GM23338 (cell line): ENCODE results near the gene NVL. TPM values are rescaled to one million over a fixed set of nuclear protein-coding genes. Genes with fewer than 3 reads are reported as not detected.
A peak's percentile ranks its signal among the peaks of the same experiment; 100 is the strongest.

Source experiments
- ATAC-seq: fragments of 200-7000 bp; cut with Tn5 transposase; 3 replicates; pipeline ENCODE4 v1.9.1; 2020
- DNase-seq: peaks from one replicate; pipeline ENCODE4 v3.0.0-alpha.2; 2015; ENCODE audit warnings: low spot score
- H2AFZ ChIP-seq: fragments of 200-600 bp; sonication (generic); 2 replicates; pipeline ENCODE4 v1.8.0; 2016; ENCODE audit warnings: antibody characterized with exemption, mild to moderate bottlenecking, moderate library complexity
- H3F3A ChIP-seq: fragments of 200-600 bp; sonication (generic); replicated peaks from 2 replicates; pipeline ENCODE4 v1.8.0; 2017; ENCODE audit warnings: antibody characterized with exemption, mixed run types, low read depth
- H3K27ac ChIP-seq: fragments of 200-600 bp; sonication (generic); 2 replicates; pipeline ENCODE4 v1.6.1; 2016; ENCODE audit warnings: low read depth
- H3K27me3 ChIP-seq: fragments of 200-600 bp; sonication (generic); 2 replicates; pipeline ENCODE4 v1.8.0; 2016; ENCODE audit warnings: mild to moderate bottlenecking, mixed run types, moderate library complexity; ENCODE audit not compliant: insufficient read depth
- H3K36me3 ChIP-seq: fragments of 200-600 bp; sonication (generic); 2 replicates; pipeline ENCODE4 v1.8.0; 2016; ENCODE audit warnings: mild to moderate bottlenecking; ENCODE audit not compliant: insufficient read depth
- H3K4me1 ChIP-seq: fragments of 200-600 bp; sonication (generic); 2 replicates; pipeline ENCODE4 v1.8.0; 2016; ENCODE audit warnings: mild to moderate bottlenecking, moderate library complexity; ENCODE audit not compliant: insufficient read depth
- H3K4me2 ChIP-seq: fragments of 200-600 bp; sonication (generic); 2 replicates; pipeline ENCODE4 v1.7.1; 2017; ENCODE audit warnings: mixed run types
- H3K4me3 ChIP-seq: fragments of 200-600 bp; sonication (generic); 2 replicates; pipeline ENCODE4 v1.6.1; 2016; ENCODE audit warnings: mixed run types
- H3K79me2 ChIP-seq: fragments of 200-600 bp; sonication (generic); replicated peaks from 2 replicates; pipeline ENCODE4 v1.8.0; 2017; ENCODE audit warnings: mild to moderate bottlenecking; ENCODE audit not compliant: insufficient read depth
- H3K9me2 ChIP-seq: fragments of 200-600 bp; sonication (generic); 2 replicates; pipeline ENCODE4 v1.8.0; 2017; ENCODE audit not compliant: insufficient read depth
- H4K20me1 ChIP-seq: fragments of 200-600 bp; sonication (generic); replicated peaks from 2 replicates; pipeline ENCODE4 v1.8.0; 2017; ENCODE audit warnings: mild to moderate bottlenecking; ENCODE audit not compliant: insufficient read depth
- H3K27ac Mint-ChIP-seq: 2 replicates; pipeline ENCODE4 v1.8.0; 2020; ENCODE audit warnings: inconsistent platforms, mild to moderate bottlenecking, moderate library complexity, mixed read lengths
- H3K27me3 Mint-ChIP-seq: 3 replicates; pipeline ENCODE4 v1.8.0; 2022; ENCODE audit warnings: low read depth, mild to moderate bottlenecking, moderate library complexity, mixed read lengths, inconsistent platforms; ENCODE audit not compliant: insufficient read depth, poor library complexity
- H3K36me3 Mint-ChIP-seq: 3 replicates; pipeline ENCODE4 v1.8.0; 2021; ENCODE audit warnings: low read depth, mild to moderate bottlenecking, inconsistent platforms, moderate library complexity, mixed read lengths
- H3K4me1 Mint-ChIP-seq: 3 replicates; pipeline ENCODE4 v1.8.0; 2020; ENCODE audit warnings: mild to moderate bottlenecking, inconsistent platforms, mixed read lengths
- H3K4me3 Mint-ChIP-seq: 3 replicates; pipeline ENCODE4 v1.8.0; 2021; ENCODE audit warnings: moderate library complexity, mild to moderate bottlenecking, inconsistent platforms, mixed read lengths
- H3K9me3 Mint-ChIP-seq: 3 replicates; pipeline ENCODE4 v1.8.0; 2020; ENCODE audit warnings: moderate library complexity, mild to moderate bottlenecking, inconsistent platforms, mixed read lengths
- CREB1 ChIP-seq: fragments of 250-450 bp; sonication (Bioruptor Pico); IDR thresholded peaks from 2 replicates; pipeline ENCODE4 v1.5.0; 2020; ENCODE audit warnings: low read depth, mild to moderate bottlenecking, moderate library complexity
- ETS1 ChIP-seq: IDR thresholded peaks from 2 replicates; pipeline ENCODE4 v1.6.1; 2016; ENCODE audit warnings: antibody characterized with exemption
- EZH2 ChIP-seq: fragments of 200-600 bp; sonication (generic); IDR thresholded peaks from one replicate; pipeline ENCODE4 v1.8.0; 2017; ENCODE audit warnings: antibody characterized with exemption, mild to moderate bottlenecking, low read depth; ENCODE audit not compliant: unreplicated experiment
- EZH2phosphoT487 ChIP-seq: fragments of 200-600 bp; sonication (generic); IDR thresholded peaks from one replicate; pipeline ENCODE4 v1.8.1; 2018; ENCODE audit warnings: antibody characterized with exemption; ENCODE audit not compliant: unreplicated experiment
- JUNB ChIP-seq: IDR thresholded peaks from one replicate; pipeline ENCODE4 v1.6.1; 2016; ENCODE audit warnings: antibody characterized with exemption; ENCODE audit not compliant: unreplicated experiment
- NANOG ChIP-seq: IDR thresholded peaks from 2 replicates; pipeline ENCODE4 v1.6.1; 2016; ENCODE audit warnings: antibody characterized with exemption, borderline replicate concordance
- POLR2AphosphoS5 ChIP-seq: IDR thresholded peaks from 2 replicates; pipeline ENCODE4 v1.6.1; 2016; ENCODE audit warnings: antibody characterized with exemption, low read depth
- STAT1 ChIP-seq: IDR thresholded peaks from one replicate; pipeline ENCODE4 v1.6.1; 2016; ENCODE audit warnings: antibody characterized with exemption; ENCODE audit not compliant: unreplicated experiment
- ZNF114 ChIP-seq: fragments of 250-450 bp; sonication (Bioruptor Pico); IDR thresholded peaks from 2 replicates; pipeline ENCODE4 v1.5.0; 2020; ENCODE audit warnings: mild to moderate bottlenecking, moderate library complexity
- ZNF331 ChIP-seq: fragments of 250-450 bp; sonication (Bioruptor Pico); IDR thresholded peaks from 2 replicates; pipeline ENCODE4 v1.5.0; 2020; ENCODE audit warnings: low read depth, mild to moderate bottlenecking, moderate library complexity
- polyA plus RNA-seq: library from polyadenylated mRNA; unstranded; fragments of >200 nt; fragmentation: Nextera tagmentation; extraction: Ambion mirVana; gene quantifications from 2 replicates; pipeline ENCODE4 v1.2.1, GENCODE V29; 2016
- total RNA-seq: library from RNA; depleted of rRNA; stranded (reverse); fragments of >200 nt; shearing (Covaris generic); gene quantifications from 2 replicates; pipeline ENCODE4 v1.2.3, GENCODE V29; 2014
- TF ChIP-seq, protein P1 (sequence below), 2 experiments: fragments of 200-600 bp in 1 of 2; sonication (generic) in 1 of 2; conservative IDR thresholded peaks; 2 replicates each; pipeline versions ENCODE4 v1.5.1 to v1.6.1; 2016 to 2017; ENCODE audit warnings: antibody characterized with exemption in 2 of 2, low read depth in 2 of 2, mild to moderate bottlenecking in 2 of 2, moderate library complexity in 1 of 2
- TF ChIP-seq, protein P2 (sequence below): IDR thresholded peaks from one replicate; pipeline ENCODE4 v1.6.1; 2018; ENCODE audit warnings: antibody characterized with exemption; ENCODE audit not compliant: unreplicated experiment

The NVL gene
- total and polyA plus RNA-seq, 2 experiments from 2014 or later: 44.4 to 71.7 TPM

DNA sequence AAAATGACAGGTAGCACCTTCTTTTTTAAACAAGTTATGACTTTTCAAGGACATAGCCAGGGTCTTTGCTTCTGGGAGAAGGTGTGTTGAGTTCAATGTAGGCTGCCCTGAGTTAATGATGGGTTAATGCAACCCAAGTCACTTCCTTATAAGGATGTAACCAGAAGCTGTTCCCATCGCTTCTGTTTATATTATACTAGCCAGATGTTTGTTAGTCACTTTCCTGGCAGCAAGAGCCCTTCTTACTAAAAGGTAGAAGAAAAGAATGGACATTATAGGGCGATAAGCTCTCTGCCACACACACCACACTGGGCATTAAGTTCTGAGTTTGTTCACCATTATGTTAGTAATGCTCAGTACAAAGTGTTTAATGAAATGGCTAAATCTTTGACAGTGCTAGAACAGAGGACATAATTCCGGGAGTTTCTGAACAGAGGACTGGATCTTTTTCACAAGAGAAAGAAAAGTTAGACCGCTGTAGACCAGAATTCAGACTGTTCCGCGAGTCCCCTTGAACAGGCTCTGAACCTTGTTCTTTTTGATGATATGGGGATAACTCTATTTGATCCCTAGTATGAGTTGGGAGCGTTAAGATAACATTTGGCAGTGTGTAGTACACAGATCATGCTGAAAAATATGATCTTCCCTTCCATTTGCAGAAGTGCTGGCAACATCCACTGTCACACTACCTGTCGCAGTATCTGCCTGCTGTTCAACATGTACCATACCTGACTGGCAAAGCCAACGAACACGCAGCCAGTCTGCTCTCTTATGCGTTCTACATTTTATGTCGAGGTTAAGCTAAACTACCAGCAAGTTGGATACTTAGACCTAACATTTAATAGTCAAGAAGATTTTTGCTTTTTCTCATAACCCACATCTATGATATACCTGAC, 105.9 kb downstream of the NVL start:
- Histone ChIP-seq H3K27ac (0 out of 2 replicates have a peak overlapping the region, but pooled peaks have one; percentile 3), H3K27me3 (no peaks in the 10 kb centered on the region; the same call in 1 of the 2 replicates), H3K4me3 (no peak overlapping the region), H4K20me1 (no peaks in the 10 kb centered on the region), H3K79me2 (no peaks in the 10 kb centered on the region), H3K9me2 (no peaks in the 10 kb centered on the region), H2AFZ (no peak overlapping the region), H3F3A (peaks cover 17% of the 10 kb centered on the region; the same call in 1 of the 2 replicates), H3K36me3 (peaks cover 3% of the 10 kb centered on the region; the same call in 1 of the 2 replicates), H3K4me1 (peaks cover 3% of the 10 kb centered on the region; the same call in 1 of the 2 replicates), H3K4me2 (0 out of 2 replicates have a peak overlapping the region, but pooled peaks have one; percentile 18)
- Mint-ChIP-seq H3K9me3 (no peaks in the 10 kb centered on the region), H3K27me3 (peaks cover 15% of the 10 kb centered on the region), H3K36me3 (peaks cover 18% of the 10 kb centered on the region), H3K27ac (no peak overlapping the region), H3K4me1 (peaks cover 15% of the 10 kb centered on the region), H3K4me3 (no peak overlapping the region)
- peak; percentile 46 for DNase-seq
- ATAC-seq: peak; percentile 79; the same call in 2 of the 3 replicates
- TF ChIP-seq POLR2AphosphoS5 (no peak), ZNF331 (CRISPR knock-in tag) (no peak), EZH2 (no peak), NANOG (no peak), ETS1 (no peak), CREB1 (no peak), EZH2phosphoT487 (no peak), ZNF114 (CRISPR knock-in tag) (no peak)
- TF ChIP-seq, protein P1, sequence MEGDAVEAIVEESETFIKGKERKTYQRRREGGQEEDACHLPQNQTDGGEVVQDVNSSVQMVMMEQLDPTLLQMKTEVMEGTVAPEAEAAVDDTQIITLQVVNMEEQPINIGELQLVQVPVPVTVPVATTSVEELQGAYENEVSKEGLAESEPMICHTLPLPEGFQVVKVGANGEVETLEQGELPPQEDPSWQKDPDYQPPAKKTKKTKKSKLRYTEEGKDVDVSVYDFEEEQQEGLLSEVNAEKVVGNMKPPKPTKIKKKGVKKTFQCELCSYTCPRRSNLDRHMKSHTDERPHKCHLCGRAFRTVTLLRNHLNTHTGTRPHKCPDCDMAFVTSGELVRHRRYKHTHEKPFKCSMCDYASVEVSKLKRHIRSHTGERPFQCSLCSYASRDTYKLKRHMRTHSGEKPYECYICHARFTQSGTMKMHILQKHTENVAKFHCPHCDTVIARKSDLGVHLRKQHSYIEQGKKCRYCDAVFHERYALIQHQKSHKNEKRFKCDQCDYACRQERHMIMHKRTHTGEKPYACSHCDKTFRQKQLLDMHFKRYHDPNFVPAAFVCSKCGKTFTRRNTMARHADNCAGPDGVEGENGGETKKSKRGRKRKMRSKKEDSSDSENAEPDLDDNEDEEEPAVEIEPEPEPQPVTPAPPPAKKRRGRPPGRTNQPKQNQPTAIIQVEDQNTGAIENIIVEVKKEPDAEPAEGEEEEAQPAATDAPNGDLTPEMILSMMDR (conservative IDR thresholded peaks at IDR 0.05; ENCODE audit: low read depth in 2 of 2): no peak

DNA sequence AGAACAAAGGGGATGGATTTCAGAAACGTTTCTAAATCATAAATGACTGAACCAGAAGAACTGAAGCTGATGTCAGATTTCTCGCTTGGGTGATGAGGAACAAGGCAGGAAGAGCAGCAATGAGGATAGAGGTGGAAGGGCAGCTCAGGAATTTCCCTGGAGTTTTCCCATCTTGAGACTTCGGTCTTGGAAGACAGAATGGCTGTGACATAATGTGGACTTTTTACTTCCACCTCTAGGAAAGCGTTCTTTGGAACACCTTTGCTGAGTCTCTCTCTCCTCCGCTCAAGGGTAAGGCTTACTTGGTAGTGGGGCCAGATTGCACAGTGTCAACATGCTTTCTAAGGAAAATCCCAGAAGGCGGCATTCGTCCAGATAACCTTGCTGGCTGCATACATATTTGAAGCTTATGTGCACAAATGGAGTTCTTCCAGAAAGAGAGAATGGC, 110.3 kb downstream of the NVL start:
- Histone ChIP-seq H3K4me2 (no peak overlapping the region), H3K4me3 (no peak overlapping the region), H3K79me2 (no peaks in the 10 kb centered on the region), H4K20me1 (no peaks in the 10 kb centered on the region), H2AFZ (peak overlapping the region; percentile 91; the same call in 1 of the 2 replicates), H3K27me3 (no peaks in the 10 kb centered on the region), H3F3A (peaks cover 11% of the 10 kb centered on the region; the same call in 1 of the 2 replicates), H3K36me3 (no peaks in the 10 kb centered on the region), H3K9me2 (no peaks in the 10 kb centered on the region), H3K4me1 (peaks cover 3% of the 10 kb centered on the region; the same call in 1 of the 2 replicates), H3K27ac (no peak overlapping the region)
- peaks cover 6% of the 10 kb centered on the region for H3K27me3 Mint-ChIP-seq
- H3K4me3 Mint-ChIP-seq: no peak overlapping the region
- H3K9me3 Mint-ChIP-seq: no peaks in the 10 kb centered on the region
- DNase-seq (no peak), ATAC-seq (no peak)
- H3K27ac Mint-ChIP-seq: no peak overlapping the region
- no peaks in the 10 kb centered on the region for H3K36me3 Mint-ChIP-seq
- H3K4me1 Mint-ChIP-seq: peaks cover 25% of the 10 kb centered on the region
- TF ChIP-seq ETS1 (no peak), NANOG (no peak), POLR2AphosphoS5 (no peak), STAT1 (no peak), JUNB (no peak), CREB1 (no peak), ZNF331 (CRISPR knock-in tag) (no peak), EZH2 (no peak)
- TF ChIP-seq, protein P2, sequence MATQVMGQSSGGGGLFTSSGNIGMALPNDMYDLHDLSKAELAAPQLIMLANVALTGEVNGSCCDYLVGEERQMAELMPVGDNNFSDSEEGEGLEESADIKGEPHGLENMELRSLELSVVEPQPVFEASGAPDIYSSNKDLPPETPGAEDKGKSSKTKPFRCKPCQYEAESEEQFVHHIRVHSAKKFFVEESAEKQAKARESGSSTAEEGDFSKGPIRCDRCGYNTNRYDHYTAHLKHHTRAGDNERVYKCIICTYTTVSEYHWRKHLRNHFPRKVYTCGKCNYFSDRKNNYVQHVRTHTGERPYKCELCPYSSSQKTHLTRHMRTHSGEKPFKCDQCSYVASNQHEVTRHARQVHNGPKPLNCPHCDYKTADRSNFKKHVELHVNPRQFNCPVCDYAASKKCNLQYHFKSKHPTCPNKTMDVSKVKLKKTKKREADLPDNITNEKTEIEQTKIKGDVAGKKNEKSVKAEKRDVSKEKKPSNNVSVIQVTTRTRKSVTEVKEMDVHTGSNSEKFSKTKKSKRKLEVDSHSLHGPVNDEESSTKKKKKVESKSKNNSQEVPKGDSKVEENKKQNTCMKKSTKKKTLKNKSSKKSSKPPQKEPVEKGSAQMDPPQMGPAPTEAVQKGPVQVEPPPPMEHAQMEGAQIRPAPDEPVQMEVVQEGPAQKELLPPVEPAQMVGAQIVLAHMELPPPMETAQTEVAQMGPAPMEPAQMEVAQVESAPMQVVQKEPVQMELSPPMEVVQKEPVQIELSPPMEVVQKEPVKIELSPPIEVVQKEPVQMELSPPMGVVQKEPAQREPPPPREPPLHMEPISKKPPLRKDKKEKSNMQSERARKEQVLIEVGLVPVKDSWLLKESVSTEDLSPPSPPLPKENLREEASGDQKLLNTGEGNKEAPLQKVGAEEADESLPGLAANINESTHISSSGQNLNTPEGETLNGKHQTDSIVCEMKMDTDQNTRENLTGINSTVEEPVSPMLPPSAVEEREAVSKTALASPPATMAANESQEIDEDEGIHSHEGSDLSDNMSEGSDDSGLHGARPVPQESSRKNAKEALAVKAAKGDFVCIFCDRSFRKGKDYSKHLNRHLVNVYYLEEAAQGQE: no peak
